ENCODE data around the gene ZC3H4. TPM values are rescaled to one million over a fixed set of nuclear protein-coding genes. Genes with fewer than 3 reads are reported as not detected.

The ZC3H4 gene
- total and polyA plus RNA-seq, 4 donors: 9.5 to 35.2 (median 24.4) TPM

DNA sequence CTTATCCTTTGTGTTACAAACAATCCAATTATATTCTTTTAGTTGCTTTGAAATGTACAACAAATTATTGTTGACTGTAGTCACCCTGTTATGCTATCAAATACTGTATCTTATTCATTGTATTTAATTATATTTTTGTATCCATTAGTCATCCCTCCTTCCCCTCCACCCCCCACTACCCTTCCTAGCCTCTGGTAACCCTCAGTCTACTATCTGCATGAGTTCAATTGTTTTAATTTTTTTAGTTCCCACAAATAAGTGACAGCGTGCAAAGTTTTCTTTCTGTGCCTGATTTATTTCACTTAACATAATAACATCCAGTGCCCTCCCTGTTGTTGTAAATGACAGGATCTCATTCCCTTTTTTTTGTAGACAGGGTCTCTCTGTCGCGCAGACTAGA lies 21.6 kb upstream of the ZC3H4 start:
- H3K4me3 ChIP-seq (ENCODE audit: low read depth, low read length): no peak overlapping the region
- DNase-seq (ENCODE audit: low read depth in 4 of 6, low spot score in 6 of 6): no peak
- 85% methylated on average over 2 of the region's 3 CpGs for WGBS (ENCODE audit: insufficient coverage)
- H3K4me1 ChIP-seq (ENCODE audit: control insufficient read depth, insufficient read depth, low read length): peaks cover 23% of the 10 kb centered on the region
- H3K9me3 ChIP-seq (ENCODE audit: control insufficient read depth, insufficient read depth, low read length): no peaks in the 10 kb centered on the region
- no peaks in the 10 kb centered on the region for H3K27me3 ChIP-seq (ENCODE audit: control insufficient read depth, insufficient read depth, low read length)
- peaks cover 18% of the 10 kb centered on the region for H3K36me3 ChIP-seq (ENCODE audit: control insufficient read depth, insufficient read depth, low read length)
- no peak overlapping the region for H3K27ac ChIP-seq (ENCODE audit: low read depth, low read length)

DNA sequence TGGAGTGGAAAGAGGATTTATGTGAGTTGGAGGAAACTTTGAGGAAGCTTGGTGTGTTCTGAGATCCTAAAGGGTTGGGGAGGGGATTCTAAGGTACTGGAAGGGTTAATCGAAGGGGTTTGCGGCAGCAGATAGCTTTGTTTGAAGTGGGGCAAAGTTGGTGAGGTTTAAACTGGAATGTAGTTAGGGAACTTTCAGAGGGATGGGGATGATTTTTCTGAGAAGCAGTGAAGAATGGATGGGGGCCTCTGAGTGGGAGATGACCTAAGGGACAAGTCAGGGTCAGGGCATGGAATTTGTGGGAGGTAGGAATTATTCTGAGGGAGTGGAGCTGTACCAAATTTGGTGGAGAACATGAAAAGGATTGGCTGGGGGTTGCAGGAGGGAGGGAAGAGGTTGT lies 21.0 kb upstream of the ZC3H4 start:
- Histone ChIP-seq H3K9me3 (ENCODE audit: control insufficient read depth, insufficient read depth, low read length) (no peaks in the 10 kb centered on the region), H3K4me3 (ENCODE audit: low read depth, low read length) (no peak overlapping the region), H3K4me1 (ENCODE audit: control insufficient read depth, insufficient read depth, low read length) (peaks cover 25% of the 10 kb centered on the region), H3K27me3 (ENCODE audit: control insufficient read depth, insufficient read depth, low read length) (no peaks in the 10 kb centered on the region), H3K27ac (ENCODE audit: low read depth, low read length) (no peak overlapping the region), H3K36me3 (ENCODE audit: control insufficient read depth, insufficient read depth, low read length) (peaks cover 18% of the 10 kb centered on the region)
- DNase-seq (ENCODE audit: low read depth in 4 of 6, low spot score in 6 of 6): no peak
- WGBS (ENCODE audit: insufficient coverage): 54% methylated on average over 2 of the region's 2 CpGs

DNA sequence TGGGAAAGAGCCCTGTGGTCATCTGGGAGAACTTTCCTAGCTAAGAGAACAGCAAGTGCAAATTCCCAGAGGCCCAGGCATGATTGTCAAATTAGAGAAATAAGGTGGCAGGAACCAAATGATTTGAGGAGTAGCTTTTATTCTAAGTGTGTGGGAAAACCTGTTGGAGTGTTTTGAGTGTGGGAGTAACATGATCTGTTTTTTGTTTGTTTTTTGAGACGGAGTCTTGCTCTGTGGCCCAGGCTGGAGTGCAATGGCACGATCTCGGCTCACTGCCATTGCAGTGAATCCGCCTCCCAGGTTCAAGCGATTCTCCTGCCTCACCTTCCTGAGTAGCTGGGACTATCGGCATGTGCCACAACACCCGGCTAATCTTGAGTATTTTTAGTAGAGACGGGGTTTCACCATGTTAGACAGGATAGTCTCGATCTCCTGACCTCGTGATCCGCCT lies 19.5 kb upstream of the ZC3H4 start:
- 87% methylated on average over 11 of the region's 11 CpGs for WGBS (ENCODE audit: insufficient coverage)
- Histone ChIP-seq H3K4me1 (ENCODE audit: control insufficient read depth, insufficient read depth, low read length) (peaks cover 25% of the 10 kb centered on the region), H3K27ac (ENCODE audit: low read depth, low read length) (no peak overlapping the region), H3K36me3 (ENCODE audit: control insufficient read depth, insufficient read depth, low read length) (peaks cover 13% of the 10 kb centered on the region), H3K27me3 (ENCODE audit: control insufficient read depth, insufficient read depth, low read length) (no peaks in the 10 kb centered on the region), H3K9me3 (ENCODE audit: control insufficient read depth, insufficient read depth, low read length) (no peaks in the 10 kb centered on the region), H3K4me3 (ENCODE audit: low read depth, low read length) (no peak overlapping the region)
- DNase-seq (ENCODE audit: low read depth in 4 of 6, low spot score in 6 of 6): no peak

DNA sequence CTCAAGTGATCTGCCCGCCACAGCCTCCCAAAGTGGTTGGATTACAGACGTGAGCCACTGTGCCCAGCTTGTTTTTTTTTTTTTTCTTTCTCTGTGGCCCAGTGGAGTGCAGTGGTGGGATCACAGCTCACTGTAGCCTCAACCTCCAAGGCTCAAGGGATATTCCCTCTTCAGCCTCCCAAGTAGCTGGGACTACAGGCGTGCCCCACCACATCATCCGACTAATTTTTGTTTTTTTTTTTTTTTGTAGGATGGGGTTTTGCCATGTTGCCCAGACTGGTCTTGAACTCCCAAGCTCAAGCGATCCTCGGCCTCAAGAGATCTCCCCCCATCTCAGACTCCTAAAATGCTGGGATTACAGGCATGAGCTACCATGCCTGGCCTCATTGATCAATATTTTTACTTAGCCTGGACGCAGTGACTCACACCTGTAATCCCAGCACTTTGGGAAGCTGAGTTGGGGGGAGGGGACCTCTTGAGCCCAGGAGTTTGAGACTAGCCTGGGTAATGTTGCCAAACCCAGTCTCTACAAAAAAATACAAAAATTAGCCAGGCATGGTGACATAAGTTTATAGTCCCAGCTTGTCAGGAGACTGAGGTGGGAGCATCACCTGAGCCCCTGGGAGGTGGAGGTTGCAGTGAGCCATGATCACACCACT lies 18.7 kb upstream of the ZC3H4 start:
- peak overlapping the region; percentile 96 for H3K4me3 ChIP-seq (ENCODE audit: low read depth, low read length)
- peaks cover 25% of the 10 kb centered on the region for H3K4me1 ChIP-seq (ENCODE audit: control insufficient read depth, insufficient read depth, low read length)
- 52% methylated on average over 2 of the region's 7 CpGs for WGBS (ENCODE audit: insufficient coverage)
- no peaks in the 10 kb centered on the region for H3K9me3 ChIP-seq (ENCODE audit: control insufficient read depth, insufficient read depth, low read length)
- no peaks in the 10 kb centered on the region for H3K27me3 ChIP-seq (ENCODE audit: control insufficient read depth, insufficient read depth, low read length)
- no peak overlapping the region for H3K27ac ChIP-seq (ENCODE audit: low read depth, low read length)
- no peak for DNase-seq (ENCODE audit: low read depth in 4 of 6, low spot score in 6 of 6)
- peaks cover 10% of the 10 kb centered on the region for H3K36me3 ChIP-seq (ENCODE audit: control insufficient read depth, insufficient read depth, low read length)

DNA sequence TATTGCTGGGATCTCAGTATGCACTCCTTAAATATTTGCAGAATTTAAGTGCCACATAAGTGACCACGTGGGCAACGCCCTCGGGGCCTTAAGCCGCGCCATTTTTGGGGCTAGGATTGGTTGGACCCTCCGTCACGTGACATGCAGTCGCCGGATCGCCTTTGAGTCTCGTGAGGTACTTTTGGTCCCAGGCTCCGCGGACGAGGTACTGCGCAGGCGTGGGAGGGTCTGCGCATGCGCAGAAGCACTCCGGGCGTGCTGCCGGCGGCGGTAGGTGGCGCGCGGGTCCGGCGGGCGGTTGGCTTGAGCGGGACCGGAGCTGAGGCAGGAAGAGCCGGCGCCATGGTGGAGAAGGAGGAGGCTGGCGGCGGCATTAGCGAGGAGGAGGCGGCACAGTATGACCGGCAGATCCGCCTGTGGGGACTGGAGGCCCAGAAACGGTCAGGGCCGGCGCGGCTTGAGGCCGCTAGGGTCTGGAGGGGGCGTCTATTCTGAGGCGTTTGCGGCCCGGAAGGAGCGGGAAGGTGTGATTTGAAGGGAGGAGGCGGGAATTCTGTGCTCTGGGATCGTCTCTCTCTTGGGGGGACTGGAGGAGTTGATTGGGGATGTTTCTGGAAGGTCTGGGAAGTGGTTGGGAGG lies 17.1 kb upstream of the ZC3H4 start, which contains the start of gene SAE1:
TSS of gene SAE1 (plus strand) at position 247 of the 639 bp plus-strand sequence. CDS start at position 343, 96 bp downstream.
- WGBS (ENCODE audit: insufficient coverage): under 1% methylated on average over 51 of the region's 51 CpGs
- H3K36me3 ChIP-seq (ENCODE audit: control insufficient read depth, insufficient read depth, low read length): peaks cover 10% of the 10 kb centered on the region
- no peaks in the 10 kb centered on the region for H3K27me3 ChIP-seq (ENCODE audit: control insufficient read depth, insufficient read depth, low read length)
- H3K9me3 ChIP-seq (ENCODE audit: control insufficient read depth, insufficient read depth, low read length): no peaks in the 10 kb centered on the region
- H3K4me1 ChIP-seq (ENCODE audit: control insufficient read depth, insufficient read depth, low read length): peaks cover 25% of the 10 kb centered on the region
- peak within 1 kb of the TSS; percentile 97 for H3K27ac ChIP-seq (ENCODE audit: low read depth, low read length)
- H3K4me3 ChIP-seq (ENCODE audit: low read depth, low read length): peak within 1 kb of the TSS; percentile 96
- peak in 5 of 6 donors; percentile 96 to 99 (median 98) for DNase-seq (ENCODE audit: low read depth in 4 of 6, low spot score in 6 of 6)

DNA sequence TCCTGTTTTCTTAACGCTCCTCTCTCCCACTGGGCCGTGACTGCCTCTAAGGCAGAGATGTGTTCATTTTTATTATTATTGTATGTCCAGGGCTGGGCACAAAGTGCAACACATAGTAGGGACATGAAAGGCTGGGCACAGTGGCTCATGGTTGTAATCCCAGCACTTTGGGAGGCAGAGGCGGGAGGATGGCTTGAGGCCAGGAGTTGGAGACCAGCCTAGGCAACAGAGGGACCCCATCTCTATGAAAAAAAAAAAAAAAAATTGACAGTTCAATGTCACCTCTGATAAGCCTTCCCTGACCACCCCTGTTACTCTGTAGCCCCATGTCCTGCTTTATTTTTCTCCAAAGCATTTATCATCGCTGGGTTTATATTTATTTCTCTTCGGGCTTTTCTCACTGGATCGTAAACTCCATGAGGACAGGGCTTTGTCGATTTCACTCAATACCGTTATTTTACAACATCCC lies 16.6 kb upstream of the ZC3H4 start:
- H3K4me1 ChIP-seq (ENCODE audit: control insufficient read depth, insufficient read depth, low read length): peaks cover 25% of the 10 kb centered on the region
- DNase-seq (ENCODE audit: low read depth in 4 of 6, low spot score in 6 of 6): no peak
- no peaks in the 10 kb centered on the region for H3K9me3 ChIP-seq (ENCODE audit: control insufficient read depth, insufficient read depth, low read length)
- H3K36me3 ChIP-seq (ENCODE audit: control insufficient read depth, insufficient read depth, low read length): peaks cover 10% of the 10 kb centered on the region
- H3K4me3 ChIP-seq (ENCODE audit: low read depth, low read length): peak overlapping the region; percentile 35
- H3K27me3 ChIP-seq (ENCODE audit: control insufficient read depth, insufficient read depth, low read length): no peaks in the 10 kb centered on the region
- WGBS (ENCODE audit: insufficient coverage): 32% methylated on average over 3 of the region's 8 CpGs
- peak overlapping the region; percentile 97 for H3K27ac ChIP-seq (ENCODE audit: low read depth, low read length)

DNA sequence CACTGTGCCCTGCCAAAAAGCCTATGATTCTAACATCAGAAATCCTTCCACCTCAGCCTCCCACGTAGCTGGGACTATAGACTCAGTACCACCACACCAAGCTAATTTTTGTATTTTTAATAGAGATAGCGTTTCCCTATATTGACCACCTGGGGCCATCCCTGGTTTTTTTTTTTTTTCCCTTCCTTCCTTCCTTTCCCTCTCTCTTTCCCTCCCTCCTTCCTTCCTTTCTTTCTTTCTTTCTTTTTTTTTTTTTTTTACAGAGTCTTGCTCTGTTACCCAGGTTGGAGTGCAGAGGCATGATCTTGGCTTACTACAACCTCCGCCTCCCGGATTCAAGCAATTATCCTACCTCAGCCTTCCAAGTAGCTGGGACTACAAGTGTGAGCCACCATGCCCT lies 16.0 kb upstream of the ZC3H4 start:
- WGBS (ENCODE audit: insufficient coverage): 84% methylated on average over 2 of the region's 4 CpGs
- Histone ChIP-seq H3K9me3 (ENCODE audit: control insufficient read depth, insufficient read depth, low read length) (no peaks in the 10 kb centered on the region), H3K4me3 (ENCODE audit: low read depth, low read length) (no peak overlapping the region), H3K36me3 (ENCODE audit: control insufficient read depth, insufficient read depth, low read length) (peaks cover 10% of the 10 kb centered on the region), H3K27ac (ENCODE audit: low read depth, low read length) (no peak overlapping the region), H3K27me3 (ENCODE audit: control insufficient read depth, insufficient read depth, low read length) (no peaks in the 10 kb centered on the region), H3K4me1 (ENCODE audit: control insufficient read depth, insufficient read depth, low read length) (peaks cover 25% of the 10 kb centered on the region)
- DNase-seq (ENCODE audit: low read depth in 4 of 6, low spot score in 6 of 6): no peak

DNA sequence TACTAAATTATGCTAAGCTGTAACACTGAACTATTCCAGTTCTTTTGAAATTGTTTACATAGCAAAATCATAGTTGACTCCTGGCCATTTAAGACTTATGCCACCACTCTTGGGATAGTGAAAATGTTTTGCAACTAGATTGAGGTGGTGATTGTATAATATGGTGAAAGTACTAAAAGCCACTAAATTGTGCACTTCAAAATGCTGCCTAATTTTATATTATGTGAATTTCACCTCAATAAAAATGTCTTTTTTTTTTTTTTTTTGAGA lies 12.0 kb upstream of the ZC3H4 start:
- peaks cover 3% of the 10 kb centered on the region for H3K4me1 ChIP-seq (ENCODE audit: control insufficient read depth, insufficient read depth, low read length)
- H3K27me3 ChIP-seq (ENCODE audit: control insufficient read depth, insufficient read depth, low read length): no peaks in the 10 kb centered on the region
- no peak for DNase-seq (ENCODE audit: low read depth in 4 of 6, low spot score in 6 of 6)
- H3K9me3 ChIP-seq (ENCODE audit: control insufficient read depth, insufficient read depth, low read length): no peaks in the 10 kb centered on the region
- no peak overlapping the region for H3K4me3 ChIP-seq (ENCODE audit: low read depth, low read length)
- no peak overlapping the region for H3K27ac ChIP-seq (ENCODE audit: low read depth, low read length)
- H3K36me3 ChIP-seq (ENCODE audit: control insufficient read depth, insufficient read depth, low read length): no peaks in the 10 kb centered on the region

DNA sequence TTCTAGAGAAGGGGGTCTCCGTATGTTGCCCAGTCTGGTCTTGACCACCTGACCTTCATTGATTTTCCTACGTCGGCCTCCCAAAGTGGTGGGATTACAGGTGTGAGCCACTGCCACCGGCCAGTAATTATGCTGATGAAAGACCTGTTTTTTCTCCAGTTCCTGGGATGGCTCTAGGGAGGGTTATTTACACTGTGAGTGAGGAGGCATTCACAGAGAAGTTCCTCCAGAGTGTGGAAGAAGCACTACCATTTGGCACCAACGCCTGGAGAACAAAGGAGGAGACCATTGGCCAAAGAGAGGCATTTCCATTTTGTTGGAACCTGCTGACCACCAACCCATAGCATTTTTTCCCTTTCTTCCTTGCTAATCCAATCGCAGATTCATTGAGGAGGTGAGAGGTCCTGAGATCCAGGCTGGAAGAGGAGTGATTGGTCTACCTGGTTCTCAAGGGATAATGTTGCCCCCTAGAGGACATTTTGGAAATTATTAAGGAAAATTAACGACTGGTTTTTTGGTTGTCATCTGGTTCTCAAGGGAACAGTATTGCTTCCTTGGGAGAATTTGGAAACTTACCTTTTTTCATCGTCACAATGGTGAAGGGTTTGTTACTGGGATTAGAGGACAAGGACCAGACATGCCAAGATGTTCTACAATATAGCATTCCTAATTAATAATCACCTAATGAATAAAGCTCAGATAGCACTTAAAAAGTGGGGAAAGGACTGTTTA lies 11.5 kb upstream of the ZC3H4 start:
- whole genome bisulfite sequencing (ENCODE audit: insufficient coverage): 69% methylated on average over 4 of the region's 8 CpGs

More for the DNA sequence above, 11.5 kb upstream of the ZC3H4 start:
- Histone ChIP-seq H3K36me3 (ENCODE audit: control insufficient read depth, insufficient read depth, low read length) (no peaks in the 10 kb centered on the region), H3K4me1 (ENCODE audit: control insufficient read depth, insufficient read depth, low read length) (peaks cover 2% of the 10 kb centered on the region), H3K27me3 (ENCODE audit: control insufficient read depth, insufficient read depth, low read length) (no peaks in the 10 kb centered on the region), H3K9me3 (ENCODE audit: control insufficient read depth, insufficient read depth, low read length) (no peaks in the 10 kb centered on the region), H3K27ac (ENCODE audit: low read depth, low read length) (no peak overlapping the region), H3K4me3 (ENCODE audit: low read depth, low read length) (no peak overlapping the region)
- DNase-seq (ENCODE audit: low read depth in 4 of 6, low spot score in 6 of 6): peak in 2 of 6 donors; percentile 86 to 90
